ENCODE results near the gene PRDM2. TPM values are rescaled to one million over a fixed set of nuclear protein-coding genes. Genes with fewer than 3 reads are reported as not detected.
"Not testable (repeated sequence)": the region's sequence is repeated elsewhere in the genome, so short reads cannot be mapped to it uniquely, and the experiment has no call there.

Gene PRDM2
- polyA plus RNA-seq (ENCODE audit: insufficient read length in 4 of 4) = 10 to 100 TPM; 35.5 to 42.6 (median 38.9) TPM

GRCh38 chr1:13699936-13700520, at the start of gene PRDM2:
Gene PRDM2 (plus strand): TSS chr1:13700188. CDS start chr1:13715606, 15,418 bp downstream.
- no peak for DNase-seq (ENCODE audit: low read depth in 4 of 4, low spot score in 2 of 4)

GRCh38 chr1:13651279-13651678, 48.7 kb upstream of the PRDM2 start:
- DNase-seq (ENCODE audit: low read depth in 4 of 4, low spot score in 2 of 4) = no peak

- DNase-seq (ENCODE audit: low read depth in 4 of 4, low spot score in 2 of 4) = no peak
Measured at GRCh38 chr1:13652238-13652637, 47.8 kb upstream of the PRDM2 start.

GRCh38 chr1:13661539-13661938, 38.4 kb upstream of the PRDM2 start:
- DNase-seq (ENCODE audit: low read depth in 4 of 4, low spot score in 2 of 4) = no peak

GRCh38 chr1:13662493-13662892, 37.5 kb upstream of the PRDM2 start:
- DNase-seq (ENCODE audit: low read depth in 4 of 4, low spot score in 2 of 4) = no peak

GRCh38 chr1:13663969-13664368, 36.0 kb upstream of the PRDM2 start:
- DNase-seq (ENCODE audit: low read depth in 4 of 4, low spot score in 2 of 4) = no peak

- no peak for DNase-seq (ENCODE audit: low read depth in 4 of 4, low spot score in 2 of 4)
Measured at GRCh38 chr1:13664451-13664850, 35.5 kb upstream of the PRDM2 start.

GRCh38 chr1:13666317-13666716, 33.7 kb upstream of the PRDM2 start:
- DNase-seq (ENCODE audit: low read depth in 4 of 4, low spot score in 2 of 4) = no peak

GRCh38 chr1:13667691-13668090, 32.3 kb upstream of the PRDM2 start:
- DNase-seq (ENCODE audit: low read depth in 4 of 4, low spot score in 2 of 4) = no peak

GRCh38 chr1:13674377-13674776, 25.6 kb upstream of the PRDM2 start:
- no peak for DNase-seq (ENCODE audit: low read depth in 4 of 4, low spot score in 2 of 4)

- DNase-seq (ENCODE audit: low read depth in 4 of 4, low spot score in 2 of 4) = no peak
Measured at GRCh38 chr1:13675151-13675651, 24.8 kb upstream of the PRDM2 start.

GRCh38 chr1:13677896-13678295, 22.1 kb upstream of the PRDM2 start:
- no peak for DNase-seq (ENCODE audit: low read depth in 4 of 4, low spot score in 2 of 4)

GRCh38 chr1:13679651-13680050, 20.3 kb upstream of the PRDM2 start:
- DNase-seq (ENCODE audit: low read depth in 4 of 4, low spot score in 2 of 4) = no peak

- not testable (repeated sequence) for DNase-seq (ENCODE audit: low read depth in 4 of 4, low spot score in 2 of 4)
Measured at GRCh38 chr1:13680609-13681008, 19.4 kb upstream of the PRDM2 start.

GRCh38 chr1:13681921-13682320, 18.1 kb upstream of the PRDM2 start:
- no peak for DNase-seq (ENCODE audit: low read depth in 4 of 4, low spot score in 2 of 4)

- no peak for DNase-seq (ENCODE audit: low read depth in 4 of 4, low spot score in 2 of 4)
Measured at GRCh38 chr1:13682444-13682843, 17.5 kb upstream of the PRDM2 start.

GRCh38 chr1:13683206-13683605, 16.8 kb upstream of the PRDM2 start:
- no peak for DNase-seq (ENCODE audit: low read depth in 4 of 4, low spot score in 2 of 4)

- no peak for DNase-seq (ENCODE audit: low read depth in 4 of 4, low spot score in 2 of 4)
Measured at GRCh38 chr1:13687151-13687715, 12.8 kb upstream of the PRDM2 start.

GRCh38 chr1:13693094-13693493, 6.9 kb upstream of the PRDM2 start:
- not testable (repeated sequence) for DNase-seq (ENCODE audit: low read depth in 4 of 4, low spot score in 2 of 4)

GRCh38 chr1:13694886-13695684, 4.9 kb upstream of the PRDM2 start:
- no peak for DNase-seq (ENCODE audit: low read depth in 4 of 4, low spot score in 2 of 4)

- no peak for DNase-seq (ENCODE audit: low read depth in 4 of 4, low spot score in 2 of 4)
Measured at GRCh38 chr1:13697738-13698137, 2.2 kb upstream of the PRDM2 start.

GRCh38 chr1:13699510-13699909, 478 bp upstream of the PRDM2 start:
- DNase-seq (ENCODE audit: low read depth in 4 of 4, low spot score in 2 of 4) = no peak
